H9 (cell line): ENCODE results near the gene CCDC78. TPM values are rescaled to one million over a fixed set of nuclear protein-coding genes. Genes with fewer than 3 reads are reported as not detected.
A peak's percentile ranks its signal among the peaks of the same experiment; 100 is the strongest.

Source experiments
- DNase-seq: peaks from one replicate; pipeline ENCODE4 v3.0.0-alpha.2; 2017
- H2AFZ ChIP-seq: one replicate; pipeline ENCODE4 v1.6.1; 2013; ENCODE audit warnings: mild to moderate bottlenecking, low read length, control low read depth, moderate library complexity
- H2AK5ac ChIP-seq: 2 replicates; pipeline ENCODE4 v1.6.1; 2013; ENCODE audit warnings: low read length, control low read depth, mixed read lengths; ENCODE audit not compliant: insufficient read length
- H2BK120ac ChIP-seq: one replicate; pipeline ENCODE4 v1.6.1; 2013; ENCODE audit warnings: low read depth, mild to moderate bottlenecking, low read length, control low read depth, inconsistent platforms; ENCODE audit not compliant: poor library complexity, severe bottlenecking
- H2BK12ac ChIP-seq: 2 replicates; pipeline ENCODE4 v1.6.1; 2013; ENCODE audit warnings: low read length, control low read depth, mixed read lengths, low read depth; ENCODE audit not compliant: insufficient read length
- H2BK15ac ChIP-seq: 2 replicates; pipeline ENCODE4 v1.6.1; 2013; ENCODE audit warnings: low read depth, low read length, control low read depth
- H2BK20ac ChIP-seq: one replicate; pipeline ENCODE4 v1.6.1; 2013; ENCODE audit warnings: low read depth, mild to moderate bottlenecking, low read length, control low read depth, inconsistent platforms; ENCODE audit not compliant: poor library complexity, severe bottlenecking
- H2BK5ac ChIP-seq: 2 replicates; pipeline ENCODE4 v1.6.1; 2013; ENCODE audit warnings: low read length, control low read depth, mixed read lengths; ENCODE audit not compliant: insufficient read length
- H3K14ac ChIP-seq: 2 replicates; pipeline ENCODE4 v1.6.1; 2013; ENCODE audit warnings: low read length, control low read depth; ENCODE audit not compliant: insufficient read depth
- H3K18ac ChIP-seq: 2 replicates; pipeline ENCODE4 v1.6.1; 2013; ENCODE audit warnings: low read depth, mild to moderate bottlenecking, mixed read lengths, low read length, control low read depth; ENCODE audit not compliant: insufficient read length
- H3K23ac ChIP-seq: 2 replicates; pipeline ENCODE4 v1.6.1; 2013; ENCODE audit warnings: low read length, control low read depth, mixed read lengths, low read depth; ENCODE audit not compliant: insufficient read length
- H3K23me2 ChIP-seq: 2 replicates; pipeline ENCODE4 v1.6.1; 2013; ENCODE audit warnings: low read depth, mild to moderate bottlenecking, mixed read lengths, low read length, control low read depth; ENCODE audit not compliant: insufficient read length, poor library complexity, severe bottlenecking
- H3K27ac ChIP-seq: 2 replicates; pipeline ENCODE4 v1.5.1; 2013; ENCODE audit warnings: low read length, control low read depth, mixed read lengths, low read depth; ENCODE audit not compliant: insufficient read length
- H3K27me3 ChIP-seq: 2 replicates; pipeline ENCODE4 v1.6.1; 2013; ENCODE audit warnings: low read length, control low read depth, inconsistent platforms; ENCODE audit not compliant: insufficient read depth
- H3K4ac ChIP-seq: 2 replicates; pipeline ENCODE4 v1.6.1; 2013; ENCODE audit warnings: low read depth, mild to moderate bottlenecking, control low read depth, inconsistent platforms, low read length, moderate library complexity
- H3K4me1 ChIP-seq: 2 replicates; pipeline ENCODE4 v1.6.1; 2013; ENCODE audit warnings: low read length, control low read depth, inconsistent platforms; ENCODE audit not compliant: insufficient read depth
- H3K4me2 ChIP-seq: 2 replicates; pipeline ENCODE4 v1.6.1; 2013; ENCODE audit warnings: low read length, control low read depth, mixed read lengths; ENCODE audit not compliant: insufficient read length, insufficient read depth
- H3K56ac ChIP-seq: 2 replicates; pipeline ENCODE4 v1.6.1; 2013; ENCODE audit warnings: low read depth, mild to moderate bottlenecking, mixed read lengths, low read length, control low read depth; ENCODE audit not compliant: insufficient read length
- H3K79me1 ChIP-seq: 2 replicates; pipeline ENCODE4 v1.6.1; 2013; ENCODE audit warnings: low read depth, mild to moderate bottlenecking, moderate library complexity, low read length, control low read depth, inconsistent platforms; ENCODE audit not compliant: insufficient read depth, poor library complexity, severe bottlenecking
- H3K79me2 ChIP-seq: 2 replicates; pipeline ENCODE4 v1.6.1; 2013; ENCODE audit warnings: low read length, control low read depth, inconsistent platforms; ENCODE audit not compliant: insufficient read depth
- H3K9ac ChIP-seq: 2 replicates; pipeline ENCODE4 v1.6.1; 2013; ENCODE audit warnings: low read length, control low read depth, mixed read lengths; ENCODE audit not compliant: insufficient read length; ENCODE audit errors: extremely low read depth
- H3K9me3 ChIP-seq: one replicate; pipeline ENCODE4 v1.6.1; 2013; ENCODE audit warnings: low read depth, low read length, inconsistent platforms; ENCODE audit not compliant: control insufficient read depth
- H3T11ph ChIP-seq: one replicate; pipeline ENCODE4 v1.6.1; 2013; ENCODE audit warnings: mild to moderate bottlenecking, low read length, control low read depth, inconsistent platforms
- H4K20me1 ChIP-seq: one replicate; pipeline ENCODE4 v1.6.1; 2013; ENCODE audit not compliant: control insufficient read depth, insufficient read length, insufficient read depth
- H4K5ac ChIP-seq: 2 replicates; pipeline ENCODE4 v1.6.1; 2013; ENCODE audit warnings: low read depth, mild to moderate bottlenecking, mixed read lengths, low read length, control low read depth; ENCODE audit not compliant: insufficient read length
- H4K8ac ChIP-seq: replicated peaks from 2 replicates; pipeline ENCODE4 v1.6.1; 2013; ENCODE audit warnings: low read length, control low read depth, mixed read lengths, low read depth; ENCODE audit not compliant: insufficient read length
- H4K91ac ChIP-seq: 2 replicates; pipeline ENCODE4 v1.6.1; 2013; ENCODE audit warnings: low read depth, mild to moderate bottlenecking, moderate library complexity, mixed read lengths, low read length, control low read depth; ENCODE audit not compliant: insufficient read length
- H3K27ac Mint-ChIP-seq, 3 experiments: 2 replicates in 2 of 3; 3 replicates in 1 of 3; pipeline ENCODE4 v1.8.0; 2020 to 2021; ENCODE audit warnings: mixed read lengths in 3 of 3, mild to moderate bottlenecking in 1 of 3, moderate library complexity in 1 of 3
- H3K27me3 Mint-ChIP-seq: 2 replicates; pipeline ENCODE4 v1.8.0; 2021; ENCODE audit warnings: low read depth, mild to moderate bottlenecking, moderate library complexity, mixed read lengths
- H3K36me3 Mint-ChIP-seq, 3 experiments: 2 replicates in 2 of 3; 3 replicates in 1 of 3; pipeline ENCODE4 v1.8.0; 2020 to 2021; ENCODE audit warnings: low read depth in 3 of 3, mixed read lengths in 3 of 3; ENCODE audit not compliant: insufficient read depth in 1 of 3
- H3K4me1 Mint-ChIP-seq, 2 experiments: 2 replicates each; pipeline ENCODE4 v1.8.0; 2020; ENCODE audit warnings: mixed read lengths in 2 of 2
- H3K4me3 Mint-ChIP-seq, 2 experiments: 2 replicates in 1 of 2; 3 replicates in 1 of 2; pipeline ENCODE4 v1.8.0; 2020 to 2021; ENCODE audit warnings: mild to moderate bottlenecking in 2 of 2, mixed read lengths in 2 of 2, moderate library complexity in 1 of 2
- H3K9me3 Mint-ChIP-seq, 2 experiments: 2 replicates in 1 of 2; 3 replicates in 1 of 2; pipeline ENCODE4 v1.8.0; 2020; ENCODE audit warnings: mild to moderate bottlenecking in 2 of 2, mixed read lengths in 2 of 2, moderate library complexity in 1 of 2
- WGBS: extraction: QIAGEN DNeasy Blood & Tissue Kit; methylation state at CpG from one replicate; pipeline ENCODE4 v1.1.7; 2013; ENCODE audit warnings: missing lambda C conversion rate, low lambda C conversion rate, mixed read lengths; ENCODE audit not compliant: insufficient read length; ENCODE audit errors: extremely low coverage; 5-methylcytosine and 5-hydroxymethylcytosine counted together
- total RNA-seq: library from RNA; stranded (reverse); gene quantifications from 2 replicates; pipeline ENCODE4 v1.2.1, GENCODE V29; 2021
- TF ChIP-seq, protein P1 (sequence below): fragments of 200-600 bp; sonication (generic); conservative IDR thresholded peaks from 3 replicates; pipeline ENCODE4 v1.8.0; 2021; ENCODE audit warnings: antibody characterized with exemption, mild to moderate bottlenecking

Gene CCDC78
- total RNA-seq, 1 experiment from 2014 or later: 12.1 TPM

DNA sequence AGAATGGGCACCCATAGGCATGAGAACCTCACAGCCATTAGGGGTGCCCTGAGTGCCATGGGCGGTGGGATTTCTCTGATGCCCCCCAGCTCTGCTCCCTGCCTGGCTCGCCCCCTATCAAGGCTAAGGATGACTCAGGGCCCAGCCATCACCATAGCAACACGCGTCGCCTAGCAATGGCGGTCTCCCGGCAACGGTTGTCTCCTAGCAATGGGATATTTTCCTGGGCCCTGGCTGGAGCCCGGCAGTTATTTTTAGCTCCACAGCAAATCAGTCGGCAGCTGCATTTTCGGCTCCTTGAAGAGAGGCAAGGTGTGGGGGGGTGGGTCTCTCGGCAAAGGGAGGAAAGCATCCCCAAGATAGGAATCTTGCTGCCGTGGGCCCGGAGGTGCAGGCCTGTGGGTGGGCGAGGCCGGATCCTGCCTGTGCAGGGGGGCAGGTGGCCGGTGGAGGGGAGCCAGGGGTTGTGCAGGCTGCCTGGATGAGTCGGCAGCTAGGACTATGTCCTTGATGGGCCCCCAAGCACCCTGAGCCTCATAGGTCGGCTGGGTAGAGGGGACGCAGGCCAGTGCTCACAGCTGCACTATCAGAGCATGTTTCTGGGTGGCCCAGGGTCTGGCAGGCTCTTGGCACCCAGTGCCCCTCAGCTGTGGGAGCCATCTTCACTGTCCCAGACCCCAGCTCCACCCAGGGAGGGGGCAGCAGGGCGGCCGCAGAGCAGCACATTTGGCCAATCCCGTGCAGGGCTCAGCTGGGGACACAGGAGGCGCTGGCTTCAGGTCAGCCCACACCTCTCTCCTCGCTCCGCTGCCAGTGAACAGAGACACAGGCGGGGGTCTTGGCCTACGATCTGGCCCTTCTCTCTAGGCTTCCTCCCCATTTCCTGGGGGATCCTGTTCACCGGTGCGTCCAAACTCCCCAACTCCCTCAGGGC is 16.4 kb downstream of the CCDC78 start:
- H4K8ac ChIP-seq: no peak overlapping the region
- no peak overlapping the region for H2BK12ac ChIP-seq
- DNase-seq: peak; percentile 50
- H3K27me3 ChIP-seq: peaks cover 21% of the 10 kb centered on the region; the same call in 1 of the 2 replicates
- H3K23ac ChIP-seq: no peak overlapping the region
- peaks cover 78% of the 10 kb centered on the region for H3K27me3 Mint-ChIP-seq
- H3K9ac ChIP-seq: no peak overlapping the region
- H2BK5ac ChIP-seq: no peak overlapping the region
- peak overlapping the region; percentile 43; the same call in 1 of the 2 replicates for H3K14ac ChIP-seq
- H3K18ac ChIP-seq: peak overlapping the region; percentile 68
- no peak overlapping the region for H3K27ac ChIP-seq
- no peak overlapping the region; the same call in 1 of the 2 replicates for H3K4ac ChIP-seq
- no peak overlapping the region for H2BK15ac ChIP-seq
- H2AK5ac ChIP-seq: no peak overlapping the region
- H3K36me3 Mint-ChIP-seq: no peaks in the 10 kb centered on the region
- no peak overlapping the region for H3K4me2 ChIP-seq
- no peaks in the 10 kb centered on the region for H3K79me2 ChIP-seq
- H3K4me3 Mint-ChIP-seq: no peak overlapping the region
- H2AFZ ChIP-seq: no peak overlapping the region
- no CpG with 5 or more reads among the region's 30 CpGs for WGBS
- H3K27ac Mint-ChIP-seq: no peak overlapping the region
- H2BK120ac ChIP-seq: no peak overlapping the region
- no peaks in the 10 kb centered on the region for H3K9me3 ChIP-seq
- peaks cover 0 to 2% of the 10 kb centered on the region in 2 experiments; a peak in 2 of 5 replicates for H3K9me3 Mint-ChIP-seq
- no peak overlapping the region for H3K56ac ChIP-seq
- peaks cover 3 to 10% of the 10 kb centered on the region in 2 experiments; a peak in 3 of 4 replicates for H3K4me1 Mint-ChIP-seq
- H3K79me1 ChIP-seq: no peaks in the 10 kb centered on the region
- no peaks in the 10 kb centered on the region for H3K4me1 ChIP-seq
- H3T11ph ChIP-seq: no peak overlapping the region
- H4K20me1 ChIP-seq: no peaks in the 10 kb centered on the region
- H2BK20ac ChIP-seq: no peak overlapping the region
- peaks cover 4% of the 10 kb centered on the region for H3K23me2 ChIP-seq
- TF ChIP-seq, protein P1, sequence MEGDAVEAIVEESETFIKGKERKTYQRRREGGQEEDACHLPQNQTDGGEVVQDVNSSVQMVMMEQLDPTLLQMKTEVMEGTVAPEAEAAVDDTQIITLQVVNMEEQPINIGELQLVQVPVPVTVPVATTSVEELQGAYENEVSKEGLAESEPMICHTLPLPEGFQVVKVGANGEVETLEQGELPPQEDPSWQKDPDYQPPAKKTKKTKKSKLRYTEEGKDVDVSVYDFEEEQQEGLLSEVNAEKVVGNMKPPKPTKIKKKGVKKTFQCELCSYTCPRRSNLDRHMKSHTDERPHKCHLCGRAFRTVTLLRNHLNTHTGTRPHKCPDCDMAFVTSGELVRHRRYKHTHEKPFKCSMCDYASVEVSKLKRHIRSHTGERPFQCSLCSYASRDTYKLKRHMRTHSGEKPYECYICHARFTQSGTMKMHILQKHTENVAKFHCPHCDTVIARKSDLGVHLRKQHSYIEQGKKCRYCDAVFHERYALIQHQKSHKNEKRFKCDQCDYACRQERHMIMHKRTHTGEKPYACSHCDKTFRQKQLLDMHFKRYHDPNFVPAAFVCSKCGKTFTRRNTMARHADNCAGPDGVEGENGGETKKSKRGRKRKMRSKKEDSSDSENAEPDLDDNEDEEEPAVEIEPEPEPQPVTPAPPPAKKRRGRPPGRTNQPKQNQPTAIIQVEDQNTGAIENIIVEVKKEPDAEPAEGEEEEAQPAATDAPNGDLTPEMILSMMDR: no peak
- H4K5ac ChIP-seq: no peak overlapping the region
- H4K91ac ChIP-seq: no peak overlapping the region
